ENCODE data around the gene DPP3. TPM values are rescaled to one million over a fixed set of nuclear protein-coding genes. Genes with fewer than 3 reads are reported as not detected.

The DPP3 gene
- total RNA-seq, 1 donor from 2014 or later, result 42.7 TPM

GRCh38 chr11:66466225-66467033 is 13.8 kb upstream of the DPP3 start, which contains the start of gene PELI3:
Gene PELI3, plus strand, starts transcription at chr11:66466905. Its CDS starts 1,224 bp downstream, at chr11:66468129.
- H3K4me1 Mint-ChIP-seq (ENCODE audit: unreplicated experiment), result peaks cover 15% of the 10 kb centered on the region
- H3K4me3 Mint-ChIP-seq, result peak within 1 kb of the TSS; percentile 93
- no peak for TF ChIP-seq CTCF (conservative IDR thresholded peaks at IDR 0.05)
- peak; percentile 94 for DNase-seq (ENCODE audit: extremely low spot score, unreplicated experiment)
- no peaks in the 10 kb centered on the region for H3K9me3 Mint-ChIP-seq
- H3K27me3 Mint-ChIP-seq, result peaks cover 3% of the 10 kb centered on the region
- no peaks in the 10 kb centered on the region for H3K36me3 Mint-ChIP-seq
- peak within 1 kb of the TSS; percentile 67 for H3K27ac Mint-ChIP-seq

- Mint-ChIP-seq H3K36me3 (no peaks in the 10 kb centered on the region), H3K27ac (peak overlapping the region; percentile 67), H3K27me3 (no peaks in the 10 kb centered on the region), H3K4me3 (peak overlapping the region; percentile 93), H3K9me3 (no peaks in the 10 kb centered on the region), H3K4me1 (ENCODE audit: unreplicated experiment) (peaks cover 15% of the 10 kb centered on the region)
- TF ChIP-seq CTCF (conservative IDR thresholded peaks at IDR 0.05), result peak; percentile 63
- no peak for DNase-seq (ENCODE audit: extremely low spot score, unreplicated experiment)
These were observed 13.1 kb upstream of the DPP3 start for GRCh38 chr11:66467034-66467659.

GRCh38 chr11:66467756-66468155 is 12.5 kb upstream of the DPP3 start:
- no peak for DNase-seq (ENCODE audit: extremely low spot score, unreplicated experiment)
- peak overlapping the region; percentile 93 for H3K4me3 Mint-ChIP-seq
- no peaks in the 10 kb centered on the region for H3K36me3 Mint-ChIP-seq
- no peak for TF ChIP-seq CTCF (conservative IDR thresholded peaks at IDR 0.05)
- H3K9me3 Mint-ChIP-seq, result no peaks in the 10 kb centered on the region
- peaks cover 15% of the 10 kb centered on the region for H3K4me1 Mint-ChIP-seq (ENCODE audit: unreplicated experiment)
- H3K27me3 Mint-ChIP-seq, result no peaks in the 10 kb centered on the region
- peak overlapping the region; percentile 67 for H3K27ac Mint-ChIP-seq

- peaks cover 15% of the 10 kb centered on the region for H3K4me1 Mint-ChIP-seq (ENCODE audit: unreplicated experiment)
- no peaks in the 10 kb centered on the region for H3K9me3 Mint-ChIP-seq
- no peak for TF ChIP-seq CTCF (conservative IDR thresholded peaks at IDR 0.05)
- H3K27ac Mint-ChIP-seq, result no peak overlapping the region
- H3K4me3 Mint-ChIP-seq, result peak overlapping the region; percentile 93
- H3K36me3 Mint-ChIP-seq, result no peaks in the 10 kb centered on the region
- no peaks in the 10 kb centered on the region for H3K27me3 Mint-ChIP-seq
- DNase-seq (ENCODE audit: extremely low spot score, unreplicated experiment), result no peak
These were observed 11.5 kb upstream of the DPP3 start for GRCh38 chr11:66468691-66469090.

- H3K27me3 Mint-ChIP-seq, result no peaks in the 10 kb centered on the region
- H3K36me3 Mint-ChIP-seq, result no peaks in the 10 kb centered on the region
- no peaks in the 10 kb centered on the region for H3K9me3 Mint-ChIP-seq
- H3K4me3 Mint-ChIP-seq, result no peak overlapping the region
- no peak for TF ChIP-seq CTCF (conservative IDR thresholded peaks at IDR 0.05)
- no peak for DNase-seq (ENCODE audit: extremely low spot score, unreplicated experiment)
- H3K27ac Mint-ChIP-seq, result no peak overlapping the region
- peaks cover 15% of the 10 kb centered on the region for H3K4me1 Mint-ChIP-seq (ENCODE audit: unreplicated experiment)
These were observed 10.8 kb upstream of the DPP3 start for GRCh38 chr11:66469441-66469840.

All from type B pancreatic cell (in vitro differentiated cells).